ENCODE data around the gene NR2C2.

NR2C2 gene

GRCh38 chr3:15023249-15023648 lies 75.9 kb downstream of the NR2C2 start:
- DNase-seq (ENCODE audit: low spot score), result no peak

- no peak for DNase-seq (ENCODE audit: low spot score)
Observed at GRCh38 chr3:15023719-15024118, 76.3 kb downstream of the NR2C2 start.

- DNase-seq (ENCODE audit: low spot score), result no peak
Observed at GRCh38 chr3:15029625-15030024, 82.2 kb downstream of the NR2C2 start.

- DNase-seq (ENCODE audit: low spot score), result no peak
Observed at GRCh38 chr3:15032650-15033049, 85.3 kb downstream of the NR2C2 start.

- DNase-seq (ENCODE audit: low spot score), result no peak
Observed at GRCh38 chr3:15033103-15033502, 85.7 kb downstream of the NR2C2 start.

- no peak for DNase-seq (ENCODE audit: low spot score)
Observed at GRCh38 chr3:15038306-15038705, 90.9 kb downstream of the NR2C2 start.

GRCh38 chr3:15040844-15041243 lies 93.5 kb downstream of the NR2C2 start:
- DNase-seq (ENCODE audit: low spot score), result no peak

- DNase-seq (ENCODE audit: low spot score), result peak; percentile 44
Observed at GRCh38 chr3:15041950-15042349, 94.6 kb downstream of the NR2C2 start.

- no peak for DNase-seq (ENCODE audit: low spot score)
Observed at GRCh38 chr3:15042936-15043335, 95.6 kb downstream of the NR2C2 start.

- no peak for DNase-seq (ENCODE audit: low spot score)
Observed at GRCh38 chr3:15043408-15044171, 96.2 kb downstream of the NR2C2 start.

- DNase-seq (ENCODE audit: low spot score), result no peak
Observed at GRCh38 chr3:15044326-15044725, 96.9 kb downstream of the NR2C2 start.

GRCh38 chr3:15045667-15046066 lies 98.3 kb downstream of the NR2C2 start:
- DNase-seq (ENCODE audit: low spot score), result no peak

GRCh38 chr3:15049584-15049983 lies 102.2 kb downstream of the NR2C2 start:
- DNase-seq (ENCODE audit: low spot score), result no peak

GRCh38 chr3:15050405-15051092 lies 103.2 kb downstream of the NR2C2 start:
- no peak for DNase-seq (ENCODE audit: low spot score)

GRCh38 chr3:15051531-15051930 lies 104.1 kb downstream of the NR2C2 start:
- DNase-seq (ENCODE audit: low spot score), result peak; percentile 54

GRCh38 chr3:15052335-15053242 lies 105.2 kb downstream of the NR2C2 start:
- DNase-seq (ENCODE audit: low spot score), result no peak

GRCh38 chr3:15053541-15053940 lies 106.2 kb downstream of the NR2C2 start:
- no peak for DNase-seq (ENCODE audit: low spot score)

GRCh38 chr3:15055019-15055557 lies 107.7 kb downstream of the NR2C2 start:
- DNase-seq (ENCODE audit: low spot score), result no peak

GRCh38 chr3:15056676-15057404 lies 109.5 kb downstream of the NR2C2 start:
- no peak for DNase-seq (ENCODE audit: low spot score)

- no peak for DNase-seq (ENCODE audit: low spot score)
Observed at GRCh38 chr3:15060029-15060428, 112.6 kb downstream of the NR2C2 start.

- no peak for DNase-seq (ENCODE audit: low spot score)
Observed at GRCh38 chr3:15063238-15063637, 115.9 kb downstream of the NR2C2 start.
